H54 (cell line): ENCODE data around the gene ADAMTS13.
A peak's percentile ranks its signal among the peaks of the same experiment; 100 is the strongest.

Experiments used
- DNase-seq: peaks from one replicate; pipeline ENCODE4 v3.0.0; 2011; ENCODE audit warnings: low spot score, mixed read lengths; ENCODE audit not compliant: insufficient read length
- FAIRE-seq: peaks from 3 replicates; lab custom pipeline; 2011; peaks lifted over from hg19 to GRCh38; lab: Jason Lieb, UNC
- POLR2A ChIP-seq: IDR thresholded peaks from 2 replicates; pipeline ENCODE4 v1.6.1; 2011; ENCODE audit warnings: low read depth, mild to moderate bottlenecking, low read length

The ADAMTS13 gene

DNA sequence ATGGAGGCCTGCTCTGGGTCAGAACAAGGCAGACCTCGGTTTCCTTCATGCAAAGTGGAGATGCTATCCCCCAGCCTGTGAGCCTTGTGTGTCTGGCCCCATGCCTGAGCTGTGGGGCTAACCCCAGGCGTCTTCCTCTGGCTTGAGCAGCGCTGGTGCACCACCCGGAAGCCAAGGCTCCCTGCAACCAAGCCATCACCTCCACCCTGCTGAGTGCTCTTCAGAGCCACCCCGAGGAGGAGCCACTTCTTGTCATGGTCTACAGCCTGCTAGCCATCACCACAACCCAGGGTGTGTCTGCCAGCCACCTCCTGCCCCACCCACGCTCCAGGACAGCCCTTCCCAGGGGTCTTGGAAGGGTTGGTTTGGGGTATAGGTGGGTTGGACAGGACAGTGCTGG lies 20.6 kb upstream of the ADAMTS13 start:
- no peak for TF ChIP-seq POLR2A
- DNase-seq (no peak), FAIRE-seq (no peak)

- FAIRE-seq (no peak), DNase-seq (no peak)
- TF ChIP-seq POLR2A: no peak
Observed at GRCh38 chr9:133402689-133403088, 19.5 kb upstream of the ADAMTS13 start.

DNA sequence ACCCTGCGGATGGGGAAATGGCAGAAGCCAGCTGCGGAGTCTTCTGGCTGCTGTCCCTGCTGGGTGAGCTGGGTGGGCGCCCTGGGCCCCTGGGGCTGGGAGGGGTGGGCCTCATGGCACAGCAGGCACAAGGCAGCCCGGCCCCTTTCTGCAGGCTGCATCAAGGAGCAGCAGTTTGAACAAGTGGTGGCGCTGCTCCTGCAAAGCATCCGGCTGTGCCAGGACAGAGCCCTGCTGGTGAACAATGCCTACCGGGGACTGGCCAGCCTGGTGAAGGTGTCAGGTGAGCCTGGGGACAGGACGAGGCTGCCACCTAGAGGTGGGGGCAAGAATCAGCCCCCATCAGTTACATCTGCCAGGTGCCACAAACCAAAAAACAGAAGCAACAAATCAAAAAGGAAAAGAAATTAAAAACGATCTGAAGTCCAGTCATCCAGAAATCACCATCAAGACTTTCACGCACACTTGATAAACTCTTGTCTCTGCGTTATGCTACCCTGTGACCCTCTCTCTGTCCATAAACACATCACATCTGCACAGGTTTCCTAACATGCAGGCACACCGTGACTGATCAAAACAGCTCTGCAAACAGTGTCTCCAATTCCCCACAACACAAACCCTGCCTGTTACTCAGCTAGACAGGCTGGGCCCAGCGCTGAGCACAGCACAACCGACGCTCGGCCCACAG lies 18.3 kb upstream of the ADAMTS13 start:
- FAIRE-seq (no peak), DNase-seq (no peak)
- TF ChIP-seq POLR2A: no peak

- no peak for TF ChIP-seq POLR2A
- FAIRE-seq: no peak
- DNase-seq: no peak
Observed at GRCh38 chr9:133404454-133405002, 17.6 kb upstream of the ADAMTS13 start.

- FAIRE-seq: peak; percentile 38
Observed at GRCh38 chr9:133405508-133406438, 16.4 kb upstream of the ADAMTS13 start.

DNA sequence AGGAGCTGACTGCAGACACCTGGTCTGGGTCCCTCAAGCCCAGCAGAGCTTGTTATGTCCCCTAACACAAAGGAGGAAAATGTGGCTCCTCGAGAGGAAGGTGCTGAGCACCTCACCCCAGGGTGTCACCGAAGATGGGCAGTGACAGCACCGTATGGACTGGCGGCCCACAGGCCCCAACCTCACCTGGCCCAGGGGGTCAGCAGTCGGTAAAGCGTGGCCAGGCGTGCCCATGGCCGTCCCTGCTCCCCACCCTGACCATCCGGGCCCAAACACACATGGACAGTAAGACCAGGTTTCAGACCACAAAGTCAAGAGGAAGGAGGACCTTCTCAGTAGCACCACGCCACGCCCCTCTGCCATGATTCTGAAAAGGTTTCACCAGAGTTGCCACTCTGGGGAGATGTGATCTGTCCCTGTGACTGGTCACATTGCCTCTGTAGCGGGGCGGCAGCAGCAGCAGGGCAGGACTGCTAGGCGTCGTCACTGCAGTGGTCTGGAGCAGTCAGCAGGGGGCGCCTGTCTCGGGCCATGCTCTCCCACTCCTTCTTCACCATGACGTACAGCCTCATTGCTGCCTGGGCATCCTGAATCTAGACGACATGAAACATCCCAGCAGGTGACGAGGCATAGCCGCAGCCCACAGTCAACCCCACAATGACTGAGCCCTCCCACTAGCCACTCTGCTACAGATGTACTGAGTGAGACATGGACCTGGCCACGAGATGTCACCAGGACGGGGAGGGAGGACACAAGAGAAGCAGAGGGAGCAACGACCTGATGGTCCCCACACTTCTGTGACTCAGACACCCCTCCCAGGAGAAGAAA lies 15.5 kb upstream of the ADAMTS13 start:
- peak; percentile 83 for FAIRE-seq

More at GRCh38 chr9:133405508-133406438, 16.4 kb upstream of the ADAMTS13 start:
- DNase-seq: peak; percentile 69
- no peak for TF ChIP-seq POLR2A

DNA sequence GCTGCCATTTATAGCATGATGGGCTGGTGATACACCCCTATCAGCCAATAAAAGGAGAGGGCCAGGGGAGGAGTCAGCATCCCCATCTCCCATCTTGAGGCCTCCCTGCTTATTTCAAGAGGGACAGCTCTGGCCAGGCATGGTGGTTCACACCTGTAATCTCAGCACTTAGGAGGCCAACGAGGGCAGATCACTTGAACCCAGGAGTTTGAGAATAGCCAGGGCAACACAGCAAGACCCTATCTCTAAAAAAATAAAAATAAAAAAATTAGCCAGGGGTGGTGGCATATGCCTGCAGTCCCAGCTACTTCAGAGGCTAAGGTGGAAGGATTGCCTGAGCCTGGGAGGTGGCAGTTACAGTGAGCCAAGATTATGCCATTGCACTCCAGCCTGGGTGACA lies 14.1 kb upstream of the ADAMTS13 start:
- TF ChIP-seq POLR2A: no peak
- FAIRE-seq (no peak), DNase-seq (no peak)

More for the DNA sequence above, 15.5 kb upstream of the ADAMTS13 start:
- no peak for TF ChIP-seq POLR2A
- peak; percentile 93 for DNase-seq

DNA sequence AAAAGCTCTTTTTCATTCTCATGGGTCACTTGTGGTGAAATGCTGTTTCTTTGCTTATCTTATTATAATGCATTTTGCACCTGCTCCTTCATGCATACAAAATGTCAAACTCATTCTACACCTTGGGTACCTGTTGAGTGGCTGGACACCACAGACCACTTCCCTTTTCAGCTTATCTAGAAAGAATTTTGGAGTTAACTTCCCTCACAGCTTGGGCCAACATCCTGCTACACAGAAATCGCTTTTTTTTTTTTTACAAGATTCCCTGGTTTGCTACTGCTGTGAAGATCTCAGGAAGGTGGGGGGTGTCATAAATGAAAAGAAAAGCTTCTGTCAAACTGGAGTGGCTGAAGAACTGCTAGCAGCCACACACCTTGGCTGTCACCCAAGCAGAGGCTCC lies 7.0 kb upstream of the ADAMTS13 start:
- TF ChIP-seq POLR2A: no peak
- no peak for FAIRE-seq
- no peak for DNase-seq

GRCh38 chr9:133417541-133418461 lies 4.4 kb upstream of the ADAMTS13 start, which contains the start of gene REXO4:
Gene REXO4, minus strand, starts transcription at chr9:133418010. Its CDS starts 166 bp downstream, at chr9:133417844.
- no peak for FAIRE-seq

DNA sequence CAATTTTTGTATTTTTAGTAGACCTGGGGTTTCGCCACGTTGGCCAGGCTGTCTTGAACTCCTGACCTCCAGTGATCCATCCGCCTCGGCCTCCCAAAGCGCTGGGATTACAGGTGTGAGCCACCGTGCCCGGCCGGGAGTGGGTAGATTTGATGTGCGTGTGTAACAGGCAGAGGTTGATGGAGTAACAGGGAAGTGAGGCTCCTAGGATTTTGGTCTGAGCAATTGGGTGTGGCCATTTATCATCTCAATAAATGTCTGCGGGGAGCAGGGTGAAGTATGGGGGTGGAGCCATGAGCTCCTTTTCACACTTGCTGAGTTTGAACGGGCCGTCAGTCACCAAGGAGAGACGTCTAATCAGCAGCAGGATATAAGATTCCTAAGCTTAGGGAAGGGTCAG lies 3.2 kb upstream of the ADAMTS13 start:
- TF ChIP-seq POLR2A: no peak
- DNase-seq (no peak), FAIRE-seq (no peak)

More at GRCh38 chr9:133417541-133418461, 4.4 kb upstream of the ADAMTS13 start, which contains the start of gene REXO4:
- DNase-seq: peak; percentile 95
- no peak; the same call in 1 of the 2 replicates for TF ChIP-seq POLR2A

DNA sequence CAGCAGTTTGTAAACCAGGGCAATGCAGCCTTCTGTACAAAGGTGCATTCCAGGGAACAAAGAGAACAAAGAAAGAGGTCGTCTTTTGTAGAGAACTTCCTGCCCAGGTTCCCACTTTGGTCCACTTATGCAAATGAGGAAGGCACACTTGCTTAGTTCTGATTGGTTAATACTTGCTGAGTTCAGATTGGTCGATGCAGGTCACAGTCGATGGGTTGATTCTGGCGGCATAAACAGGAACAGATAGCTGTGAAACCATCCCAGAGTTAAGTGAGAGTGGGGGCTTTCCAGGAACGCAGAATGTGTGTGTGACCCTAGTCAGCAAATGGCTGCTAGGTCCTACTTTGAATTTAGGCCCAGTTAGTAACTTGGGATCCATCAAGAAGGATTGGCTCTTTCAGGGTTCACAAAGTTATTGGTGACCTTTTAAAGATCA lies 1.8 kb upstream of the ADAMTS13 start:
- FAIRE-seq (no peak), DNase-seq (no peak)
- no peak for TF ChIP-seq POLR2A

DNA sequence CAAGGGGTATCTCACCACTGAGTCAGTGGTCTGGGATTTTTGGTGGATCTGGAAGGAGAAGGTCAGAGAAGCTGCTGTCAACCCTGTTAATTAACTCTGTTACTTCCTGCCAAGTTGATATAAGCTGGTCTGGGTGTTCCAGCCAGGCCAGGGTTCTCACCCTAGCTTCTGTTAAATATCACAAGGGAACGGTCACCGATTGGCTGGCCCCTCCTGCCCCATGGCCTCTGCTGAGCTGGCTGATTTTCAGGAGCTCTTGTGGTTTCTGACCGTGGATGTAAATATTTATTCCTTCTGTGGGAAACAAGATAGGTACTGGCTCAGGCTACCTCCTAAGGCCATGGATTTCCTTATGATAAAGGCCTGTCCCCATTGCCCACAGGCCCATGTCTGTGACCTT lies 1.0 kb downstream of the ADAMTS13 start:
- DNase-seq (no peak), FAIRE-seq (no peak)
- TF ChIP-seq POLR2A: no peak
